Body of pancreas (tissue), 4 donors: Measurements from ENCODE around the gene WWOX.

Experiments used
- CTCF ChIP-seq, 7 experiments: fragments of 450-650 bp in 4 of 7; fragments of 200-600 bp in 3 of 7; sonication (generic) in 3 of 7; IDR thresholded peaks; one replicate each; pipeline ENCODE4 v1.5.1; 2016 to 2019; ENCODE audit warnings: antibody characterized with exemption in 7 of 7
- POLR2A ChIP-seq, 3 donors: fragments of 450-650 bp; IDR thresholded peaks; one replicate each; pipeline ENCODE4 v1.6.1; 2016; ENCODE audit warnings: antibody characterized with exemption in 3 of 3, mild to moderate bottlenecking in 2 of 3

- no peak for TF ChIP-seq CTCF (IDR thresholded peaks at IDR 0.05)
- no peak for TF ChIP-seq POLR2A (IDR thresholded peaks at IDR 0.05)
Observed at GRCh38 chr16:78106686-78107085, 7.2 kb downstream of the WWOX start.
